ENCODE measurements around the gene HIBCH. TPM values are rescaled to one million over a fixed set of nuclear protein-coding genes. Genes with fewer than 3 reads are reported as not detected.

The HIBCH gene
- total RNA-seq, 2 experiments from 2014 or later: 15.6 to 29.7 TPM

GRCh38 chr2:190254063-190254850 lies 65.4 kb downstream of the HIBCH start:
- H3K9me3 ChIP-seq (ENCODE audit: low read length): peaks cover 17% of the 10 kb centered on the region; the same call in 1 of the 2 replicates
- H3K9me2 ChIP-seq (ENCODE audit: insufficient read depth, low read length): no peaks in the 10 kb centered on the region
- H3K4me2 ChIP-seq (ENCODE audit: low read length): no peak overlapping the region
- ChIA-PET CTCF (ENCODE audit: unreplicated experiment) (no interaction called here), POLR2A (no interaction called here)
- no peaks in the 10 kb centered on the region for H3K4me1 ChIP-seq (ENCODE audit: insufficient read depth, low read length, poor library complexity, severe bottlenecking)
- H4K20me1 ChIP-seq (ENCODE audit: insufficient read depth, low read length): no peaks in the 10 kb centered on the region
- no peak overlapping the region for H3K4me3 ChIP-seq (ENCODE audit: low read depth, low read length, poor library complexity, severe bottlenecking)
- BruUV-seq (replicated peaks): no TSS peak
- H3K27ac ChIP-seq (ENCODE audit: low read depth, low read length, poor library complexity, severe bottlenecking): no peak overlapping the region
- no peak overlapping the region for H2AFZ ChIP-seq (ENCODE audit: low read length)
- intact Hi-C loops (cut with micrococcal nuclease; ENCODE audit: unreplicated experiment): no loop called here
- TF ChIP-seq CTCF (conservative IDR thresholded peaks at IDR 0.05; ENCODE audit: low read length) (no peak), EZH2phosphoT487 (IDR thresholded peaks at IDR 0.05; ENCODE audit: borderline replicate concordance, low read depth, low read length) (no peak)
- H3K79me2 ChIP-seq (ENCODE audit: insufficient read depth, low read depth, low read length): no peaks in the 10 kb centered on the region
- no peak for DNase-seq (ENCODE audit: low spot score)
- H3K36me3 ChIP-seq (ENCODE audit: insufficient read depth, low read length): peaks cover 37% of the 10 kb centered on the region

- intact Hi-C loops (cut with micrococcal nuclease; ENCODE audit: unreplicated experiment): no loop called here
- Histone ChIP-seq H4K20me1 (ENCODE audit: insufficient read depth, low read length) (no peaks in the 10 kb centered on the region), H3K9me2 (ENCODE audit: insufficient read depth, low read length) (no peaks in the 10 kb centered on the region), H3K4me1 (ENCODE audit: insufficient read depth, low read length, poor library complexity, severe bottlenecking) (no peaks in the 10 kb centered on the region), H3K9me3 (ENCODE audit: low read length) (no peaks in the 10 kb centered on the region), H3K79me2 (ENCODE audit: insufficient read depth, low read depth, low read length) (no peaks in the 10 kb centered on the region), H3K36me3 (ENCODE audit: insufficient read depth, low read length) (peaks cover 7% of the 10 kb centered on the region), H3K4me3 (ENCODE audit: low read depth, low read length, poor library complexity, severe bottlenecking) (no peak overlapping the region), H3K4me2 (ENCODE audit: low read length) (no peak overlapping the region), H3K27ac (ENCODE audit: low read depth, low read length, poor library complexity, severe bottlenecking) (no peak overlapping the region), H2AFZ (ENCODE audit: low read length) (no peak overlapping the region)
- ChIA-PET POLR2A (interaction anchor here (0.9 to 1.7 kb wide), 5 partner anchors 14 to 402 kb away, joined by 3 to 8 read pairs (median 3); no protein-coding TSS in a partner anchor), CTCF (ENCODE audit: unreplicated experiment) (no interaction called here)
- TF ChIP-seq EZH2phosphoT487 (IDR thresholded peaks at IDR 0.05; ENCODE audit: borderline replicate concordance, low read depth, low read length) (no peak), CTCF (conservative IDR thresholded peaks at IDR 0.05; ENCODE audit: low read length) (no peak)
- no peak for DNase-seq (ENCODE audit: low spot score)
- BruUV-seq (replicated peaks): no TSS peak
Observed at GRCh38 chr2:190250421-190250820, 69.2 kb downstream of the HIBCH start.

- Histone ChIP-seq H3K9me3 (ENCODE audit: low read length) (no peaks in the 10 kb centered on the region), H3K36me3 (ENCODE audit: insufficient read depth, low read length) (no peaks in the 10 kb centered on the region), H3K79me2 (ENCODE audit: insufficient read depth, low read depth, low read length) (no peaks in the 10 kb centered on the region), H3K4me1 (ENCODE audit: insufficient read depth, low read length, poor library complexity, severe bottlenecking) (no peaks in the 10 kb centered on the region), H2AFZ (ENCODE audit: low read length) (no peak overlapping the region), H3K4me3 (ENCODE audit: low read depth, low read length, poor library complexity, severe bottlenecking) (no peak overlapping the region), H4K20me1 (ENCODE audit: insufficient read depth, low read length) (no peaks in the 10 kb centered on the region), H3K4me2 (ENCODE audit: low read length) (no peak overlapping the region), H3K27ac (ENCODE audit: low read depth, low read length, poor library complexity, severe bottlenecking) (no peak overlapping the region), H3K9me2 (ENCODE audit: insufficient read depth, low read length) (no peaks in the 10 kb centered on the region)
- no peak for DNase-seq (ENCODE audit: low spot score)
- TF ChIP-seq EZH2phosphoT487 (IDR thresholded peaks at IDR 0.05; ENCODE audit: borderline replicate concordance, low read depth, low read length) (no peak), CTCF (conservative IDR thresholded peaks at IDR 0.05; ENCODE audit: low read length) (no peak)
- BruUV-seq (replicated peaks): no TSS peak
- ChIA-PET POLR2A (interaction anchor here (0.6 to 1.0 kb wide), 2 partner anchors 14 to 266 kb away, joined by 3 read pairs; no protein-coding TSS in a partner anchor), CTCF (ENCODE audit: unreplicated experiment) (no interaction called here)
- intact Hi-C loops (cut with micrococcal nuclease; ENCODE audit: unreplicated experiment): no loop called here
Observed at GRCh38 chr2:190235551-190236075, 84.0 kb downstream of the HIBCH start.
